C1 segment of cervical spinal cord (tissue), 14 donors: Measurements from ENCODE around the gene STK24.
"Not testable (repeated sequence)": the region's sequence is repeated elsewhere in the genome, so short reads cannot be mapped to it uniquely, and the experiment has no call there.

Source experiments
- DNase-seq, 14 donors: peaks; one replicate each; lab custom pipeline; 2025; lab: John Stamatoyannopoulos, UW

Gene STK24

GRCh38 chr13:98576963-98577835 lies at the start of gene STK24:
TSS of gene STK24 (minus strand) at chr13:98577107. CDS start at chr13:98576786, 321 bp downstream.
- DNase-seq = peak in 12 of 14 donors; percentile 13 to 85 (median 58)

DNA sequence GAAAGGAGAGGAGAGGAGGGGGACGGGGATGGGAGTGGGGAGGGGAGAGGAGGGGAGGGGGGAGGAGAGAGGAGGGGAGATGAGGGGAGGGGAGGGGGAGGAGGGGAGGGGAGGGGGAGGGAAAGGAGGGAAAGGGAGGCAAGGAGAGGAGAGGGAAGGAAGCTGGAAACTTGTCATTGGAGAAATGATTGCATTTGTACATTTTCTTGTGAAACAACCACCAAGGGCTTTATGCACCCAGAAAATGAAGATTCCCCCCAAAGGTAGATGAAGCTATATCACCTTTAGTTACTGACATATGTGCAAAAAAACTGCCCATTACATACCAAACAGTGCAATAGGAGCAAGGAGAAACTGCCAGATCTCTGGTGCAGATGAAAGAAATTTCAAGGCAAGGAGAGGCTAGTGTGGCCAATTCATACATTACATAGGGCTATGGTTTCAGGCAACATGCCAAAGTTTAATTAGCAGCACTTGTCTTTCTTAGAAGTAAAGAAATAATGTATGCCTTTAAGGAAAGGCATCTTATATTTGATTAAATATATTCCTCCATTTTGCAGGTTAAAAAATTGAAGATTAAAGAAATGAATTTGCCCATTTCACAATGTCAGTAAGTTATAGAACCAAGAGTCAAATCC lies 49.5 kb upstream of the STK24 start:
- DNase-seq = no peak

DNA sequence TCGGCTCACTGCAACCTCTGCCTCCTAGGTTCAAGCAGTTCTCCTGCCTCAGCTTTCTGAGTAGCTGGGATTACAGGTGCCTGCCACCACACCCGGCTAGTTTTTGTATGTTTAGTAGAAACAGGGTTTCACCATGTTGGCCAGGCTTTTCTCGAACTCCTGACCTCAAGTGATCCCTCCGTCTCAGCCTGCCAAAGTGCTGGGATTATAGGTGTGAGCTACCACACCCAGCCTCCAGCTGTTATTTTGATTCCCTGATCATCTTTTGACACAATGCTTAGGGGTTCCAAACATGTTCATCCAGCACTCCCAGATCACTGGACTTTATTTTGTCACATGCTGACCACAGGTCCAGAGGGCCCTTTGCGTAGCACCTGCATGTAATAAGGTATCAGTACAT lies 47.7 kb upstream of the STK24 start:
- not testable (repeated sequence) for DNase-seq

GRCh38 chr13:98622931-98623331 lies 46.0 kb upstream of the STK24 start:
- DNase-seq = no peak

GRCh38 chr13:98619556-98619955 lies 42.6 kb upstream of the STK24 start:
- no peak for DNase-seq

DNA sequence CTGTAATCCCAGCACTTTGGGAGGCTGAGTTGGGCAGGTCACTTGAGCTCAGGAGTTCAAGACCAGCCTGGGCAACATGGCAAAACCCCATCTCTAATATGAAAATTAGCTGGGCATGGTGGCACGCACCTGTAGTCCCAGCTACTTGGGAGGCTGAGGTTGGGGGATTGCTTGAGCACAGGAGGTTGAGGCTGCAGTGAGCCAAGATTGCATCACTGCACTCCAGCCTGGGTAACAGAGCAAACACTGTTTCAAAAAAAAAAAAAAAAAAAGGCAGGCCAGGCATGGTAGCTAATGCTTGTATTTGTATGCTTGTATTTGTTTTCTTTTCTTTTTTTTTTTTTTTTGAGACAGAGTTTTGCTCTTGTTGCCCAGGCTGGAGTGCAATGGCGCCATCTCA lies 38.7 kb upstream of the STK24 start:
- not testable (repeated sequence) for DNase-seq

DNA sequence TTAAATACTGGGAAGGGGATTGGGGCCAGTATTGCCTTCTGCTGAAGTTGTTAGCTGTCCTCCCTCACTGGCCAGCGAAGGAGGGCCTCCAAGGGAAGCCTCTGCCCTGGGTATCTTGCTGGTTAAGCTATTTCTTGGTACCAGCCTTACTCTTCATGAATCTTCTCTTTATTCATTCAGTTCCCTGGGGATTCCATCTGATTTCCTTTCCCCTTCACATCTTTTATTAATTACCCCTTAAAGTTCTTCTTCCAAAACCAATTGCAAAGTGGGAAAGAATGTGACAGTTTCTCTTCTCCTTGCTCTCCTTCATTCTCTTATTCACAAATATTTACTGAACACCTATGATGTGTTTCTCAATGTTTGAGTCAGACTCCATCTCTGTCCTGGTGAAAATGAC lies 36.7 kb upstream of the STK24 start:
- no peak for DNase-seq

- DNase-seq = no peak
Measured at GRCh38 chr13:98609756-98610155, 32.8 kb upstream of the STK24 start.

DNA sequence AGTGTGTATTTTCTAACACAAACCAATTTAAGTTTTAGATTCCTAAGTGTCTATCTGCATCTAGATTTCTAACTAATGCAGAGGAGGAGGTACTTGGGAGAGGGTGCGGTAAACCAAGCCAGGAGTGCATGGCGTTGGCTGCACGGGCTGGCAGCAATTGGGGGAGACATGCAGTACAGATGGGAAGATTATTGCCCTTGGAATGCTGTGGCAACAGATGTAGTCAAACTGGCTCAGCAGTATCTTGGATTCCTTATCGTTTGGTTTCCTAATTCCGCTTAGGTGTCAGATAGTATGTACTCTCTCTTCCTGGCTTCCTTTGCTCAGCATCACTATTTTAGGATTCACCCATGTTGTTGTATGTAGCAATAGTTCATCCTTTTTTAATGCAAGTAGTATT lies 29.4 kb upstream of the STK24 start:
- DNase-seq = no peak

- no peak for DNase-seq
Measured at GRCh38 chr13:98599502-98600328, 22.8 kb upstream of the STK24 start.

GRCh38 chr13:98598043-98598442 lies 21.1 kb upstream of the STK24 start:
- DNase-seq = no peak

GRCh38 chr13:98595134-98595533 lies 18.2 kb upstream of the STK24 start:
- DNase-seq = no peak

DNA sequence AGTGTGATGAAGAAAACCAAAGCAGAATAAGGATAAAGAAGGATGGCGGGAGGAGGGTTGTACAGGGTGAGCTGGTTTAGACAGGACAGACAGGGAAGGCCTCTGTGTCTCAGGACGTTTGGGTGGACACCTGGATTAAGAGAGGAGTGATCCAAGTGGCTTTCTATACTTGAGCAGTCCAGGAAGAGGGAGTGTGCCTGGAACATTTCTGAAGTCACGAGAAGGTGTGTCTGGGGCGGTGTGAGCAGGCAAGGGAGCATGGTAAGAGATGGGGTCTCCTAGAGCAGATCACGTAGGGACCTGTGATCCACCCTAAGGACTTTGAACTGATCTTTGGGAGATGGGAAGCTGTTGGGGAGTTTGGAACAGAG lies 15.4 kb upstream of the STK24 start:
- no peak for DNase-seq

GRCh38 chr13:98591721-98592361 lies 14.9 kb upstream of the STK24 start:
- no peak for DNase-seq

GRCh38 chr13:98590471-98590870 lies 13.6 kb upstream of the STK24 start:
- DNase-seq = not testable (repeated sequence)

DNA sequence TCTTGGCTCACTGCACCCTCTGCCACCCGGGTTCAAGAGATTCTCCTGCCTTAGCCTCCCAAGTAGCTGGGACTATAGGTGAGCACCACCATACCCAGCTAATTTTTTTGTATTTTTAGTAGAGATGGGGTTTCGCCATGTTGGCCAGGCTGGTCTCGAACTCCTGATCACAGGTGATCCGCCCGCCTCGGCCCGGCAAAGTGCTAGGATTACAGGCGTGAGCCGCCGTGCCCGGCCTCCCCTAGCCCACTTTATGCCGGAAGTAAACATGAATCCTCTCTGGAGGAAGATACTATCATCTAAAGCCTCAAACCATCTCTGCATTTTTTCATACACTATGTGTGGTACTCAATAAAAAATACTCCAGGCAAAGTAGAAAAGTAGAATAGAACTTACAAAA lies 12.6 kb upstream of the STK24 start:
- not testable (repeated sequence) for DNase-seq

DNA sequence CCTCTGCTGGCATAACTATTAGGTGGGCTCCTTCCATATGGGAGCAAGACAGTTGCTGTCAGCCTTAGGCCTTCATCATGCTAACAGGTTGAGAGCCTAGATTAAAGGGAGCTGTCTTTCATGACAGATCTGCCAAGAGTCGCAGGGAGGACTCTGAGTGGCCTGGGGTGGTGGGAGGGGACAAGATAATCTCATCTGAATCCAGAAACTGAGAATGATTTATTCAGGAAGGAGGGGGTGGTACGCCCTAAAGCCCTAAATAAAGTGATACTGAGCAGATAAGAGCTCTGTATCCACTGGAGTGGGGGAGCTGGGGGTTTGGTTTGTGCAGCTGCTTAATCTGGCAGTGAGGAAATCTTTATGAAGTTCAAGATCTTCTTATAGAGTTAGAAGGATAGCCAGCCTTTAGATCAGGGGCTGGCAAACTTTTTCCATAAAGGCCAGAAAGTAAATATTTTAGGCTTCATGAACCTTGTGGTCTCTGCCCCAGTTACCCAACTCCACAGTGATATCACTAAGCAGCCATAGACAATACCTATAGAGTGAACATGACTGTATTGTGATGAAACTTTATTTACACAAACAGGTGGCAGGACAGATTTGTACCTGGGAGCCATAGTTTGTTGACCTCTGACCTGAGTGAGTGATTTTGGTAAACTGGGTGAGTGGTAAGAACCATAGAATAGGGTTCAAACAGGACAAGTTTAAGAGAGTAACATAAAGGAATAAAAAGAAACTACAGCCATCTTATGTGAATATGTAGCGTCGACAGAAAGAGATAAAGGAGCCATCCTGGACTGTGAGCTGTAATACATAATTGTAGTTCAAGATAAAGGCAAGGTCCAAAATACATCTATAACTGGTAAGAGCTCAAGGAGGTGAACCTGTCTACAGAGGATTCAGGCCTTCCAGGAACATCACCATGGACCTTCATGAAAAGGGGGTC lies 9.8 kb upstream of the STK24 start:
- DNase-seq = no peak

DNA sequence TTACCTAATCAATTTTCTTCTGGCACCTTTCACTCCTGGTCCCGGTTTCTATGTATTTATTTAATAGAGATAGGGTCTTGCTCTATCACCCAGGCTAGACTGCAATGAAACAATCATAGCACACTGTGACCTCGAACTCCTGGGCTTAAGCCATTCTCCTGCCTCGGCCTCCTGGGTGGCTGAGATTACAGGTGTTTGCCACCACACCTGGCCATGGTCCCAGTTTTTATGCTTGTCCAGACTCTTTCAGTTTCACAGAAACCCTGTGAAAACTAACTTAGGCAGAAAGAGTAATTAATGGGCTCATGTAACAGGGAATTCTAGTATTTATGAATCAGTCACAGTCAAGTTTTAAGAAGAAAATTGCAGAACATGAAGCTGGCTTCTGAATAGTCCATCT lies 9.0 kb upstream of the STK24 start:
- DNase-seq = no peak

- DNase-seq = no peak
Measured at GRCh38 chr13:98585398-98585754, 8.5 kb upstream of the STK24 start.

DNA sequence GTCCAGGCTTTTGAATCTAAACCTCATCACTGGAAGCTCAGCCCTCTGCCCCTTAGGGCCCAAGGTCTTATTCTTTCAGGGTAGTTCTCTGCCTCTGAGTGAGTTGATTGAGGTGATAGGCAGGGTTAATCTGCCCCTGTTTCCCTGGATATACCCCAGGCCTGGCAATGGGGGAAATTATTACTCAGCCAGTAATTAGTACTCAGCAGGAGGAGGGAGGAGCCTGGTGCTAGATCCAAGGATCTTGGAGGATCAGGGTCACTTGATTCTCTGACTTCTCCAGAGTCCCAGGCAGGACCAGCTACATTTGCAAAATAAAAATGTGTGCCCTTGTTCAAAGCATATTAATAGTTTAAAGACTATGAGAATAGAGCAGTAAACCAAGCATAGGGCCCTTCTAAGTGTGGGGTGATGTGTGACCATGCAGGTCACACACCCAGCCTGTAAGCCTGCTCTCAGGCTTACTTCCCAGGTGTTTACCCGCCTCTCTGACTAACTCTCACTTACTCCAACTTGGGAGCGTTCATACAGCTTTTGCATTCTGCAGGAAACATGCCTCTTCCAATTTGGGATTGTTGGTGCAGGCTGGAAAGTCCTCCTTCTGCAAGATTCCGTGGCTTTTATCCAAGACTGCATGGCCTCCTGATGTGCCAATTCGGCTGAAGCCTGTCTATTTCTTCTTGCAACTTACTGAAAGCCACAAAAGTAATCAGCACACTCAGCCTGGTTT lies 7.9 kb upstream of the STK24 start:
- DNase-seq = no peak
